BE2C (cell line): ENCODE data around the gene KIF23.

Experiments used
- DNase-seq: peaks from one replicate; pipeline ENCODE4 v3.0.0-alpha.2; 2020
- H3K27me3 ChIP-seq: fragments of 250-450 bp; sonication (Bioruptor Pico); 2 replicates; pipeline ENCODE4 v1.5.1; 2020; ENCODE audit warnings: mild to moderate bottlenecking
- H3K36me3 ChIP-seq: fragments of 250-450 bp; sonication (Bioruptor Pico); 2 replicates; pipeline ENCODE4 v1.5.1; 2020; ENCODE audit warnings: mild to moderate bottlenecking
- H3K4me1 ChIP-seq: fragments of 250-450 bp; sonication (Bioruptor Pico); 2 replicates; pipeline ENCODE4 v1.5.1; 2020
- H3K4me3 ChIP-seq: 2 replicates; pipeline ENCODE4 v1.5.1; 2011; ENCODE audit warnings: low read depth, low read length
- H3K9me3 ChIP-seq: fragments of 250-450 bp; sonication (Bioruptor Pico); 2 replicates; pipeline ENCODE4 v1.5.1; 2020
- TF ChIP-seq, protein P1 (sequence below): IDR thresholded peaks from 2 replicates; pipeline ENCODE4 v1.5.1; 2012; ENCODE audit warnings: mild to moderate bottlenecking, low read depth, low read length

The KIF23 gene

GRCh38 chr15:69456208-69457166 lies 42.3 kb downstream of the KIF23 start:
- Histone ChIP-seq H3K9me3 (no peaks in the 10 kb centered on the region), H3K36me3 (peaks cover 50% of the 10 kb centered on the region), H3K4me3 (no peak overlapping the region), H3K4me1 (no peaks in the 10 kb centered on the region), H3K27me3 (no peaks in the 10 kb centered on the region)
- TF ChIP-seq, protein P1, sequence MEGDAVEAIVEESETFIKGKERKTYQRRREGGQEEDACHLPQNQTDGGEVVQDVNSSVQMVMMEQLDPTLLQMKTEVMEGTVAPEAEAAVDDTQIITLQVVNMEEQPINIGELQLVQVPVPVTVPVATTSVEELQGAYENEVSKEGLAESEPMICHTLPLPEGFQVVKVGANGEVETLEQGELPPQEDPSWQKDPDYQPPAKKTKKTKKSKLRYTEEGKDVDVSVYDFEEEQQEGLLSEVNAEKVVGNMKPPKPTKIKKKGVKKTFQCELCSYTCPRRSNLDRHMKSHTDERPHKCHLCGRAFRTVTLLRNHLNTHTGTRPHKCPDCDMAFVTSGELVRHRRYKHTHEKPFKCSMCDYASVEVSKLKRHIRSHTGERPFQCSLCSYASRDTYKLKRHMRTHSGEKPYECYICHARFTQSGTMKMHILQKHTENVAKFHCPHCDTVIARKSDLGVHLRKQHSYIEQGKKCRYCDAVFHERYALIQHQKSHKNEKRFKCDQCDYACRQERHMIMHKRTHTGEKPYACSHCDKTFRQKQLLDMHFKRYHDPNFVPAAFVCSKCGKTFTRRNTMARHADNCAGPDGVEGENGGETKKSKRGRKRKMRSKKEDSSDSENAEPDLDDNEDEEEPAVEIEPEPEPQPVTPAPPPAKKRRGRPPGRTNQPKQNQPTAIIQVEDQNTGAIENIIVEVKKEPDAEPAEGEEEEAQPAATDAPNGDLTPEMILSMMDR, result no peak
- DNase-seq, result no peak

DNA sequence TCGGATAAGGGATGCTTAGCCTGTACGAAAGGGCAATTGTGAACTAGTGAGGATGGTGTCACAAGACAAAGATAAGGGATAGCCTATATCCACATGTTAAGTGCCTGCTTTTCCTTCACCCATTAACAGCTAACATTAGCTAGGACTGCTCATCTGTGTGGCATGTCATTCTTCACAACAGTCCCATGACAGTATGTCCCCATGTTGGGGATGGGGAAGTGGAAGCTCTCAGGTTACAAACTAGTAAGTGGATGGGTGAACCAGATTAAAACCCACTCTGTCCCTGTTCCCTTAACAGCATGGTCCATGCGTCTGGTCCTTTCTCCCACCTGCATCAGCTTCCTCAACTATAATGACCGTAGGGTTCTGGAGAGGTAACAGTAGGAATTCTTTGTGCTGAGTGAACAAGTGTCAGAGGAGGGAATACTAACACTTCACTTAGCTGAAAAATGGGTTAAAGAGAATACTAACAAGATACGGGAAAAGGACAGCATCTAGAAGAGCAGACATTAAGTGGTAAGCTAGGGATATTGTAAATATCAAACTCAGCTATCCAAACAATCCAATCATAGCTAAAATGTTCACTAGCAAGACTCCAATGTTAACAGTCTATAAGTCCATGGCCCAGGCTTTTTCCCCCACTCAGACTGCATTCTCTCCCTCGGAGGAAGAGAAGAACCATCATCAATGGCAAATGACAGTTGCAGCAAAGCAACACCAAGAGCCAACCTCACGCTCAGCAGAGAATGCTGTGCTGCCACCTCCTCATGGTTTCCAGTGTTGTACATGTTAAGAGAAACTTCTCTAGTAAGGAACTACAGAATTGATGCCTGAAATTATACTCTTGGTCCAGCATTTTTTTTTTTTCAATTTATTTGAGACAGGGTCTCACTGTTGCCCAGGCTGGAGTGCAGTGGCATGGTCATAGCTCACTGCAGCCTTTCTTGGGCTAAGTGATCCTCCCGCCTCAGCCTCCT lies 43.4 kb downstream of the KIF23 start:
- no peaks in the 10 kb centered on the region for H3K4me1 ChIP-seq
- no peak for DNase-seq
- H3K36me3 ChIP-seq, result peaks cover 50% of the 10 kb centered on the region
- H3K9me3 ChIP-seq, result no peaks in the 10 kb centered on the region
- no peak overlapping the region for H3K4me3 ChIP-seq
- no peaks in the 10 kb centered on the region for H3K27me3 ChIP-seq
- TF ChIP-seq, protein P1, result no peak

DNA sequence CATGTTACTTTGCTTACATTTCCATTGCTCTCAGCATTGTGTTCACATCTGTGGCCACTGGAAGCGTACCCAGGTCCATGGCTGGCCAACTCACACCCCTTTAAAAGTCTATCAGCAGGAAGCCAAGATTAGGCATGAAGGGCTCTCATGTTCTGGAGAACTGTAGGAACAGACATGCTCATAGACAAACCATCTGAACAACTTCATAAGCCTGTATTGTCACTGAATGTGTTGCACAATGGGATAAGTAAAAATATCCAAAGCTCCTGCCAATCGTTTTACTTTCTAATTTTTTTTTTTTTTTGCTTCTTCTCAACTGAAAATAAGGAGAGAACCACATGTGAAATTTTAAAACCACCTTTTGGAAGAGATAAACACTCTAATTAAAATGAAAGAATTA lies 44.9 kb downstream of the KIF23 start:
- TF ChIP-seq, protein P1, result no peak
- H3K36me3 ChIP-seq, result peaks cover 37% of the 10 kb centered on the region
- H3K4me3 ChIP-seq, result no peak overlapping the region
- no peaks in the 10 kb centered on the region for H3K4me1 ChIP-seq
- H3K27me3 ChIP-seq, result no peaks in the 10 kb centered on the region
- H3K9me3 ChIP-seq, result no peaks in the 10 kb centered on the region
- no peak for DNase-seq

- Histone ChIP-seq H3K27me3 (no peaks in the 10 kb centered on the region), H3K4me3 (no peak overlapping the region), H3K4me1 (no peaks in the 10 kb centered on the region), H3K9me3 (no peaks in the 10 kb centered on the region), H3K36me3 (peaks cover 23% of the 10 kb centered on the region)
- DNase-seq, result no peak
- TF ChIP-seq, protein P1, result no peak
Observed at GRCh38 chr15:69460481-69460880, 46.3 kb downstream of the KIF23 start.

DNA sequence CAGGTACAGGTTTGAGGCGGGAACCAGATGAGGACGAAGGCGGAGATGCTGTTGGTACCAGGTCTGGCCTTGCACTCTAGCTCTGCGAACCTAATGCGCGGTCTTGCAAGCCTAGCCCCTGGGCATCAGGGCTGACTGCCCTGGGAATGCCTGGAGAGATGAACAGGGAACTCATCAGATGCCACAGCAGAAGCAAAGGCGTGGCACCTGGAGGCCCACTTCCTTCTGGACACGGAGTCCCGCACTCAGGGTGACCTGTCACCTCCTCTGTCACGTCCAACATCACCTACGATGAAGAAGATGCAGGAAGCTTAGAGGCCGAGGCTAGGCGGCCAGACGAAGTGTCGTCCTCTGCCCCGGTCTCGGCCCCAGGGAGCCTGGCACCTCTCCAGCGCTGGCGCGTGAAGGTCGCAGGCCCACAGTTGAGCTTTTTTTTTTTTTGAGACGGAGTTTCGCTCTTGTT lies 47.9 kb downstream of the KIF23 start:
- peak overlapping the region; percentile 69 for H3K4me3 ChIP-seq
- no peak for DNase-seq
- peaks cover 6% of the 10 kb centered on the region for H3K4me1 ChIP-seq
- H3K36me3 ChIP-seq, result peaks cover 7% of the 10 kb centered on the region
- H3K27me3 ChIP-seq, result no peaks in the 10 kb centered on the region
- TF ChIP-seq, protein P1, result no peak
- H3K9me3 ChIP-seq, result no peaks in the 10 kb centered on the region
